ENCODE data around the gene NDUFS2. TPM values are rescaled to one million over a fixed set of nuclear protein-coding genes. Genes with fewer than 3 reads are reported as not detected.

The NDUFS2 gene
- total and polyA plus RNA-seq, 2 of the 8 experiments (the other 6 are each of a cell fraction or from before 2014, with no cell fraction given) = 95.1 to 113 TPM

DNA sequence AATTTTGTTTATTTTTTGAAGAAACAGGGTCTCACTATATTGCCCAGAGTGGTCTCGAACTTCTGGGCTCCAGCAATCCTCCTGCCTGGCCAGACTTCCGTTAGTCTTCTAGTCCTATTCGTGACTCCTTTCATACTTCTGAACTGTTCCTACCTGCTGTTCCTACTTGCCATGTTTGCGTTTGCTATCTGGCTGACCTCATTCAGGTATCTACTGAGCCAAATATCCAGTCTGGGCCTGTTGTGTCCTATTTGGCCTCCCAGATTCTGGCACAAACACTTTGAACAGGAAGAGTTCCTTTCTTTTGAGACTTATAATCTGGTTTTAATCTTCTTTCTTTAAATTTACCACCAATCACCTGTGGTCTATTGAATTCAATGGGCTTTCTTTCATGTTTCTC lies 42.7 kb downstream of the NDUFS2 start:
- no peak for FAIRE-seq
- no peak overlapping the region for H2BK5ac ChIP-seq (ENCODE audit: low read depth, low read length)

More for the DNA sequence above, 42.7 kb downstream of the NDUFS2 start:
- H3K14ac ChIP-seq (ENCODE audit: insufficient read length) = no peak overlapping the region
- no peaks in the 10 kb centered on the region for H4K20me1 ChIP-seq (replicated peaks in 1 of 2; ENCODE audit: control insufficient read depth in 1 of 2, insufficient read depth in 2 of 2, low read length in 2 of 2)
- no peak for TF ChIP-seq SP4 (IDR thresholded peaks at IDR 0.05; ENCODE audit: low read length)
- TF ChIP-seq TAF1 (IDR thresholded peaks at IDR 0.05; ENCODE audit: low read depth, low read length) = no peak
- no peak for TF ChIP-seq ZNF274 (IDR thresholded peaks at IDR 0.05; ENCODE audit: borderline replicate concordance, extremely low read depth, low read length)
- TF ChIP-seq SUZ12 (IDR thresholded peaks at IDR 0.05; ENCODE audit: low read length) = no peak
- TF ChIP-seq CHD2 (IDR thresholded peaks at IDR 0.05; ENCODE audit: low read length) = no peak
- TF ChIP-seq BACH1 (IDR thresholded peaks at IDR 0.05; ENCODE audit: low read length) = no peak
- no peak for TF ChIP-seq CEBPB (IDR thresholded peaks at IDR 0.05; ENCODE audit: low read depth, low read length)
- TF ChIP-seq, protein P1, sequence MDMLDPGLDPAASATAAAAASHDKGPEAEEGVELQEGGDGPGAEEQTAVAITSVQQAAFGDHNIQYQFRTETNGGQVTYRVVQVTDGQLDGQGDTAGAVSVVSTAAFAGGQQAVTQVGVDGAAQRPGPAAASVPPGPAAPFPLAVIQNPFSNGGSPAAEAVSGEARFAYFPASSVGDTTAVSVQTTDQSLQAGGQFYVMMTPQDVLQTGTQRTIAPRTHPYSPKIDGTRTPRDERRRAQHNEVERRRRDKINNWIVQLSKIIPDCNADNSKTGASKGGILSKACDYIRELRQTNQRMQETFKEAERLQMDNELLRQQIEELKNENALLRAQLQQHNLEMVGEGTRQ (IDR thresholded peaks at IDR 0.05; ENCODE audit: low read length) = no peak
- no peak for TF ChIP-seq BCL11A (IDR thresholded peaks at IDR 0.05; ENCODE audit: low read depth in 2 of 2, low read length in 2 of 2)
- TF ChIP-seq BRCA1 (IDR thresholded peaks at IDR 0.05; ENCODE audit: low read depth, low read length) = no peak
- no peak for TF ChIP-seq CBX8 (IDR thresholded peaks at IDR 0.05; ENCODE audit: borderline replicate concordance, low read depth, low read length)
- no peak for TF ChIP-seq CHD1 (IDR thresholded peaks at IDR 0.05; ENCODE audit: low read depth, low read length)
- no peaks in the 10 kb centered on the region for H3K79me1 ChIP-seq (ENCODE audit: low read depth, low read length)
- no peak overlapping the region for H2AFZ ChIP-seq (ENCODE audit: low read length)
- ChIA-PET POLR2A (ENCODE audit: partially characterized antibody) (no interaction called here), CTCF (ENCODE audit: partially characterized antibody) (interaction anchor here (1.1 to 1.2 kb wide), 2 partner anchors 17 to 47 kb away, joined by 3 to 4 read pairs; no protein-coding TSS in a partner anchor)
- no peak for DNase-seq (ENCODE audit: low read depth in 1 of 2, low spot score in 2 of 2)
- no peaks in the 10 kb centered on the region for H3K27me3 ChIP-seq (replicated peaks in 1 of 4; ENCODE audit: control insufficient read depth in 3 of 4, extremely low read depth in 1 of 4, insufficient read depth in 3 of 4, low read length in 3 of 4)
- H2AK5ac ChIP-seq (ENCODE audit: low read depth, low read length) = no peak overlapping the region
- H4K8ac ChIP-seq (ENCODE audit: extremely low read depth, insufficient read depth, low read length) = no peak overlapping the region
- no peak overlapping the region for H3K4ac ChIP-seq (replicated peaks; ENCODE audit: insufficient read length, low read depth, low read length)
- H2BK15ac ChIP-seq (ENCODE audit: low read length) = no peak overlapping the region
- no peak overlapping the region for H3K4me3 ChIP-seq (ENCODE audit: extremely low read depth in 1 of 4, insufficient read depth in 2 of 4, low read depth in 3 of 4, low read length in 4 of 4)
- H3K9me3 ChIP-seq (ENCODE audit: insufficient read depth in 2 of 2, low read depth in 1 of 2, low read length in 1 of 2) = no peaks in the 10 kb centered on the region
- H3K27ac ChIP-seq (ENCODE audit: low read depth, low read length) = no peak overlapping the region
- no peaks in the 10 kb centered on the region for H3K23me2 ChIP-seq (ENCODE audit: low read depth, low read length)
- H3K23ac ChIP-seq (ENCODE audit: insufficient read length) = no peak overlapping the region
- no peak overlapping the region for H4K91ac ChIP-seq (replicated peaks; ENCODE audit: insufficient read length, low read length)
- no peak overlapping the region for H3K9ac ChIP-seq (replicated peaks in 1 of 4; ENCODE audit: extremely low read depth in 1 of 4, low read depth in 3 of 4, low read length in 3 of 4)
- no peaks in the 10 kb centered on the region for H3K36me3 ChIP-seq (ENCODE audit: control insufficient read depth in 2 of 4, insufficient read depth in 4 of 4, low read length in 3 of 4)
- no peak overlapping the region for H2BK120ac ChIP-seq (replicated peaks; ENCODE audit: low read depth, low read length)
- H3K18ac ChIP-seq (ENCODE audit: extremely low read depth, low read length) = no peak overlapping the region
- H2BK12ac ChIP-seq (ENCODE audit: low read depth, low read length) = no peak overlapping the region
- H3K79me2 ChIP-seq (ENCODE audit: control insufficient read depth in 1 of 2, insufficient read depth in 2 of 2, low read length in 2 of 2) = no peaks in the 10 kb centered on the region
- WGBS, 2 experiments (ENCODE audit: extremely low coverage in 1 of 2, insufficient coverage in 1 of 2, insufficient read length in 1 of 2, insufficient replicate concordance in 2 of 2, low coverage in 1 of 2, low lambda C conversion rate in 2 of 2, missing lambda C conversion rate in 1 of 2) = 88% methylated on average over 4 of the region's 4 CpGs; no CpG with 5 or more reads in 1 of the 2 experiments
- no peak overlapping the region for H2BK20ac ChIP-seq (ENCODE audit: low read length)
- no peak overlapping the region for H4K5ac ChIP-seq (ENCODE audit: insufficient read length, low read depth, low read length)
- H3K56ac ChIP-seq (replicated peaks; ENCODE audit: insufficient read length, low read depth, low read length) = no peak overlapping the region
- no peak overlapping the region for H3K4me2 ChIP-seq (ENCODE audit: insufficient read depth in 1 of 2, low read depth in 2 of 2, low read length in 2 of 2)
- no peaks in the 10 kb centered on the region for H3K4me1 ChIP-seq (replicated peaks in 1 of 4; ENCODE audit: control insufficient read depth in 3 of 4, insufficient read depth in 4 of 4, low read length in 3 of 4)

All from H1 (cell line).